K562 (cell line): ENCODE data around the gene MKS1. TPM values are rescaled to one million over a fixed set of nuclear protein-coding genes. Genes with fewer than 3 reads are reported as not detected.

Experiments
- ATAC-seq: fragments of 200-7000 bp; cut with Tn5 transposase; 3 replicates; pipeline ENCODE4 v1.9.1; 2020; ENCODE audit warnings: moderate library complexity
- BruUV-seq: library from RNA; stranded (reverse); fragments of 400-500 nt; replicated peaks from 2 replicates; lab custom pipeline; 2021; lab: Mats Ljungman, UMichigan
- CTCF ChIA-PET: fragments of 300-600 bp; formaldehyde crosslinking; extraction: SDS; loops from one replicate; lab custom pipeline; 2021; ENCODE audit warnings: low intra/inter-chr PET ratio; lab: Yijun Ruan, JAX
- POLR2A ChIA-PET: fragments of 300-600, 350-650 bp; sonication (Branson Sonifier 250); formaldehyde crosslinking; extraction: SDS; loops from one replicate; lab custom pipeline; 2021; ENCODE audit warnings: antibody characterized with exemption, inconsistent platforms; lab: Yijun Ruan, JAX
- DNase-seq, 4 experiments: peaks; one replicate each; pipeline versions ENCODE4 v3.0.0 to v3.0.0-alpha.2; 2011 to 2018; ENCODE audit warnings: low spot score in 3 of 4, mixed read lengths in 3 of 4; ENCODE audit errors: extremely low read depth in 1 of 4
- FAIRE-seq: peaks from 2 replicates; lab custom pipeline; 2011; peaks lifted over from hg19 to GRCh38; lab: Jason Lieb, UNC
- H2AFZ ChIP-seq: 2 replicates; pipeline ENCODE4 v1.6.0; 2011; ENCODE audit warnings: low read depth, low read length, control low read depth, inconsistent platforms
- H3K27ac ChIP-seq: fragments of 200-600 bp; 3 replicates; pipeline ENCODE4 v1.8.0; 2011; ENCODE audit warnings: low read depth, mild to moderate bottlenecking, control low read depth, inconsistent platforms, low read length, moderate library complexity, mixed read lengths; ENCODE audit errors: extremely low read depth
- H3K27me3 ChIP-seq, 2 experiments: fragments of 300-600 bp in 1 of 2; 2 replicates in 1 of 2; 3 replicates in 1 of 2; pipeline versions ENCODE4 v1.6.0 to v1.8.0; 2011; ENCODE audit warnings: inconsistent platforms in 2 of 2, low read length in 2 of 2, mild to moderate bottlenecking in 1 of 2, mixed read lengths in 1 of 2, moderate library complexity in 1 of 2; ENCODE audit not compliant: control insufficient read depth in 2 of 2, insufficient read depth in 2 of 2
- H3K36me3 ChIP-seq: fragments of 300-600 bp; 3 replicates; pipeline ENCODE4 v1.8.0; 2011; ENCODE audit warnings: mild to moderate bottlenecking, low read length, inconsistent platforms; ENCODE audit not compliant: control insufficient read depth, insufficient read depth
- H3K4me1 ChIP-seq, 2 experiments: fragments of 200-600 bp in 1 of 2; replicated peaks in 1 of 2; 2 replicates in 1 of 2; 3 replicates in 1 of 2; pipeline versions ENCODE4 v1.5.1 to v1.8.0; 2011; ENCODE audit warnings: inconsistent platforms in 2 of 2, low read length in 2 of 2, mild to moderate bottlenecking in 1 of 2, mixed read lengths in 1 of 2, moderate library complexity in 1 of 2; ENCODE audit not compliant: control insufficient read depth in 2 of 2, insufficient read depth in 2 of 2
- H3K4me2 ChIP-seq: 2 replicates; pipeline ENCODE4 v1.6.1; 2011; ENCODE audit warnings: low read length, control low read depth, inconsistent platforms, mixed read lengths; ENCODE audit not compliant: insufficient read depth
- H3K4me3 ChIP-seq: fragments of 200-600 bp; sonication (generic), shearing (Covaris generic); 2 replicates; pipeline ENCODE4 v1.5.1; 2016; ENCODE audit warnings: control low read depth, inconsistent platforms
- H3K79me2 ChIP-seq: fragments of 200-600 bp; 3 replicates; pipeline ENCODE4 v1.8.0; 2011; ENCODE audit warnings: low read length, inconsistent platforms; ENCODE audit not compliant: control insufficient read depth, insufficient read depth
- H3K9ac ChIP-seq, 2 experiments: 2 replicates each; pipeline versions ENCODE4 v1.6.0 to v1.6.1; 2011; ENCODE audit warnings: low read depth in 2 of 2, low read length in 2 of 2, control low read depth in 1 of 2, inconsistent platforms in 1 of 2, mild to moderate bottlenecking in 1 of 2, mixed read lengths in 1 of 2; ENCODE audit not compliant: insufficient read depth in 1 of 2
- H3K9me1 ChIP-seq: one replicate; pipeline ENCODE4 v1.6.0; 2011; ENCODE audit warnings: inconsistent platforms, mild to moderate bottlenecking, low read length, moderate library complexity; ENCODE audit not compliant: control insufficient read depth, insufficient read depth
- H3K9me3 ChIP-seq: replicated peaks from 2 replicates; pipeline ENCODE4 v1.5.1; 2011; ENCODE audit warnings: low read depth, low read length, inconsistent platforms; ENCODE audit not compliant: control insufficient read depth, insufficient read depth
- H4K20me1 ChIP-seq: replicated peaks from 2 replicates; pipeline ENCODE4 v1.6.1; 2011; ENCODE audit warnings: low read length, inconsistent platforms, mixed read lengths; ENCODE audit not compliant: control insufficient read depth, insufficient read depth
- HDAC2 ChIP-seq: fragments of 450-650 bp; IDR thresholded peaks from 2 replicates; pipeline ENCODE4 v1.6.1; 2016; ENCODE audit warnings: mild to moderate bottlenecking
- JUND ChIP-seq, 2 experiments: IDR thresholded peaks; 2 replicates in 1 of 2; 3 replicates in 1 of 2; pipeline ENCODE4 v1.6.1; 2011; ENCODE audit warnings: borderline replicate concordance in 2 of 2, low read depth in 2 of 2, low read length in 2 of 2, improper control_type of control experiment in 1 of 2, missing biosample characterization in 1 of 2, missing genetic modification characterization in 1 of 2, missing genetic modification reagents in 1 of 2
- MAZ ChIP-seq, 2 experiments: fragments of 450-650 bp in 1 of 2; sonication (generic) in 1 of 2; formaldehyde crosslinking; IDR thresholded peaks in 1 of 2; conservative IDR thresholded peaks in 1 of 2; 2 replicates each; pipeline versions ENCODE4 v1.4.0 to v1.5.0; 2020; ENCODE audit warnings: mild to moderate bottlenecking in 1 of 2, missing genetic modification reagents in 1 of 2
- NFE2 ChIP-seq: IDR thresholded peaks from 2 replicates; pipeline ENCODE4 v1.6.1; 2014; ENCODE audit warnings: antibody characterized with exemption, low read depth
- SRF ChIP-seq, 2 experiments: fragments of 250-450, 450-650 bp in 1 of 2; sonication (Bioruptor Pico) in 1 of 2; sonication (generic) in 1 of 2; formaldehyde crosslinking; IDR thresholded peaks; 2 replicates each; pipeline versions ENCODE4 v1.5.0 to v1.5.1; 2020 to 2022; ENCODE audit warnings: mild to moderate bottlenecking in 1 of 2, missing genetic modification reagents in 1 of 2
- TSC22D4 ChIP-seq: fragments of 450-650 bp; IDR thresholded peaks from 2 replicates; pipeline ENCODE4 v1.6.1; 2016; ENCODE audit warnings: missing genetic modification characterization, missing biosample characterization, control low read depth
- YY1 ChIP-seq, 3 experiments: IDR thresholded peaks; 2 replicates each; pipeline ENCODE4 v1.6.1; 2011; ENCODE audit warnings: low read length in 2 of 3, mild to moderate bottlenecking in 2 of 3, moderate library complexity in 2 of 3, borderline replicate concordance in 1 of 3, control low read depth in 1 of 3, low read depth in 1 of 3; ENCODE audit not compliant: insufficient read depth in 3 of 3, insufficient replicate concordance in 2 of 3, control insufficient read depth in 1 of 3, insufficient read length in 1 of 3; ENCODE audit errors: extremely low read depth in 1 of 3
- ZNF232 ChIP-seq: sonication (generic); formaldehyde crosslinking; IDR thresholded peaks from 2 replicates; pipeline ENCODE4 v1.8.0; 2022; ENCODE audit warnings: mild to moderate bottlenecking, missing genetic modification reagents
- ZNF707 ChIP-seq: fragments of 250-450 bp; sonication (Bioruptor Pico); conservative IDR thresholded peaks from 2 replicates; pipeline ENCODE4 v1.8.0; 2022; ENCODE audit warnings: inconsistent platforms, mild to moderate bottlenecking, moderate library complexity
- WGBS: fragments of 100-300 bp; shearing (Covaris generic); methylation state at CpG from one replicate; pipeline ENCODE4 v1.1.6; 2016; ENCODE audit warnings: low coverage, mixed read lengths; ENCODE audit not compliant: insufficient coverage; ENCODE audit errors: missing lambda C conversion rate; 5-methylcytosine and 5-hydroxymethylcytosine counted together
- in situ Hi-C: fragments of 300-500 bp; cut with MboI; formaldehyde crosslinking; loops from 4 replicates; pipeline ENCODE4 v1.15.0; 2018; ENCODE audit warnings: inconsistent platforms, mixed read lengths
- intact Hi-C: fragments of 100-400 bp; cut with micrococcal nuclease; formaldehyde crosslinking; loops from 2 replicates; pipeline ENCODE4 v1.14.2; 2022
- polyA plus RNA-seq, 8 experiments: library from polyadenylated mRNA; depleted of rRNA in 4 of 8; stranded (reverse) in 5 of 8; unstranded in 3 of 8; fragments of >200 nt; fragmentation: Nextera tagmentation in 2 of 8; fragmentation: Illumina TruSeq in 1 of 8; extraction: Ambion mirVana in 2 of 8; extraction: Trizol in 1 of 8; gene quantifications; 2 replicates each; pipeline versions ENCODE4 v1.2.1 to v1.2.3, GENCODE V29; 2011 to 2014; ENCODE audit warnings: inconsistent platforms in 1 of 8, missing spikeins in 1 of 8
- total RNA-seq, 7 experiments: library from RNA; depleted of rRNA in 6 of 7; stranded (reverse); fragments of >200 nt in 6 of 7; fragmentation: Illumina TruSeq in 2 of 7; extraction: Trizol in 2 of 7; gene quantifications; 2 replicates each; pipeline versions ENCODE4 v1.2.1 to v1.2.3, GENCODE V29; 2011 to 2021; ENCODE audit warnings: low replicate concordance in 1 of 7
- TF ChIP-seq, protein P1 (sequence below): fragments of 450-650 bp; IDR thresholded peaks from 2 replicates; pipeline ENCODE4 v1.6.1; 2016
- TF ChIP-seq, protein P2 (sequence below), 2 experiments: fragments of 200-800 bp in 1 of 2; sonication (Bioruptor generic) in 1 of 2; sonication (generic) in 1 of 2; formaldehyde crosslinking in 1 of 2; IDR thresholded peaks in 1 of 2; conservative IDR thresholded peaks in 1 of 2; 2 replicates each; pipeline versions ENCODE4 v1.5.0 to v1.6.1; 2016 to 2020; ENCODE audit warnings: missing compliant biosample characterization in 1 of 2, missing genetic modification characterization in 1 of 2, missing genetic modification reagents in 1 of 2

MKS1 gene
- total and polyA plus RNA-seq, 9 of the 15 experiments (the other 6 are each of a cell fraction or from before 2014, with no cell fraction given) = 16.3 to 31.0 (median 25.9) TPM

GRCh38 chr17:58189436-58190146 is 29.5 kb downstream of the MKS1 start:
- ATAC-seq (peak; percentile 32; the same call in 2 of the 3 replicates), FAIRE-seq (peak; percentile 40), DNase-seq (peak in 3 of 4 experiments; percentile 26 to 43 (median 37))
- Histone ChIP-seq H3K4me1 (peaks cover 39 to 46% of the 10 kb centered on the region in 2 experiments), H2AFZ (peak overlapping the region; percentile 66; the same call in 1 of the 2 replicates), H3K9me1 (no peaks in the 10 kb centered on the region), H4K20me1 (no peaks in the 10 kb centered on the region; the same call in 1 of the 2 replicates), H3K4me3 (no peak overlapping the region), H3K27me3 (peaks cover 0 to 4% of the 10 kb centered on the region in 2 experiments; a peak in 2 of 5 replicates), H3K9ac (peak overlapping the region in 1 of 2 experiments; percentile 50; a peak in 1 of 4 replicates), H3K27ac (no peak overlapping the region), H3K79me2 (no peaks in the 10 kb centered on the region), H3K4me2 (no peak overlapping the region), H3K36me3 (no peaks in the 10 kb centered on the region), H3K9me3 (no peaks in the 10 kb centered on the region)
- 25% methylated on average over 10 of the region's 11 CpGs for WGBS
- in situ Hi-C loops (no loop called here), intact Hi-C loops (no loop called here)
- ChIA-PET CTCF (no interaction called here), POLR2A (interaction anchor here (0.6 to 1.9 kb wide), 3 partner anchors 10 to 370 kb away, joined by 3 to 9 read pairs (median 5); no protein-coding TSS in a partner anchor)
- no TSS peak for BruUV-seq
- peak in 1 of 2 experiments; percentile 52; a peak in 1 of 4 replicates for TF ChIP-seq SRF (CRISPR knock-in tag; IDR thresholded peaks at IDR 0.05)
- TF ChIP-seq YY1 (IDR thresholded peaks at IDR 0.05; ENCODE audit: borderline replicate concordance in 1 of 3, control insufficient read depth in 1 of 3, extremely low read depth in 1 of 3, insufficient read depth in 3 of 3, insufficient read length in 1 of 3, insufficient replicate concordance in 2 of 3, low read depth in 1 of 3, low read length in 2 of 3) = peak in 1 of 3 experiments; percentile 56
- 0 out of 4 replicates have a peak, but pooled peaks of 1 of the 2 experiments have one; percentile 34 for TF ChIP-seq MAZ (CRISPR knock-in tag; conservative IDR thresholded peaks at IDR 0.05 in 1 of 2, IDR thresholded peaks at IDR 0.05 in 1 of 2)
- TF ChIP-seq, protein P1, sequence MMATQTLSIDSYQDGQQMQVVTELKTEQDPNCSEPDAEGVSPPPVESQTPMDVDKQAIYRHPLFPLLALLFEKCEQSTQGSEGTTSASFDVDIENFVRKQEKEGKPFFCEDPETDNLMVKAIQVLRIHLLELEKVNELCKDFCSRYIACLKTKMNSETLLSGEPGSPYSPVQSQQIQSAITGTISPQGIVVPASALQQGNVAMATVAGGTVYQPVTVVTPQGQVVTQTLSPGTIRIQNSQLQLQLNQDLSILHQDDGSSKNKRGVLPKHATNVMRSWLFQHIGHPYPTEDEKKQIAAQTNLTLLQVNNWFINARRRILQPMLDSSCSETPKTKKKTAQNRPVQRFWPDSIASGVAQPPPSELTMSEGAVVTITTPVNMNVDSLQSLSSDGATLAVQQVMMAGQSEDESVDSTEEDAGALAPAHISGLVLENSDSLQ = peak; percentile 47
- no peak for TF ChIP-seq ZNF232 (CRISPR knock-in tag)
- TF ChIP-seq HDAC2 = no peak
- TF ChIP-seq TSC22D4 (tag) = no peak
- TF ChIP-seq, protein P2, sequence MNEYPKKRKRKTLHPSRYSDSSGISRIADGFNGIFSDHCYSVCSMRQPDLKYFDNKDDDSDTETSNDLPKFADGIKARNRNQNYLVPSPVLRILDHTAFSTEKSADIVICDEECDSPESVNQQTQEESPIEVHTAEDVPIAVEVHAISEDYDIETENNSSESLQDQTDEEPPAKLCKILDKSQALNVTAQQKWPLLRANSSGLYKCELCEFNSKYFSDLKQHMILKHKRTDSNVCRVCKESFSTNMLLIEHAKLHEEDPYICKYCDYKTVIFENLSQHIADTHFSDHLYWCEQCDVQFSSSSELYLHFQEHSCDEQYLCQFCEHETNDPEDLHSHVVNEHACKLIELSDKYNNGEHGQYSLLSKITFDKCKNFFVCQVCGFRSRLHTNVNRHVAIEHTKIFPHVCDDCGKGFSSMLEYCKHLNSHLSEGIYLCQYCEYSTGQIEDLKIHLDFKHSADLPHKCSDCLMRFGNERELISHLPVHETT (CRISPR knock-in tag; conservative IDR thresholded peaks at IDR 0.05 in 1 of 2, IDR thresholded peaks at IDR 0.05 in 1 of 2) = 0 out of 4 replicates have a peak, but pooled peaks of 1 of the 2 experiments have one; percentile 34
- no peak for TF ChIP-seq ZNF707 (CRISPR knock-in tag)
- peak; percentile 75 for TF ChIP-seq JUND (IDR thresholded peaks at IDR 0.05; ENCODE audit: borderline replicate concordance, low read depth, low read length)
- TF ChIP-seq JUND (tag; IDR thresholded peaks at IDR 0.05; ENCODE audit: borderline replicate concordance, low read depth, low read length) = peak; percentile 48; the same call in 2 of the 3 replicates
- TF ChIP-seq NFE2 = peak; percentile 68
